ENCODE data around the gene AMACR.

The AMACR gene

GRCh38 chr5:34003941-34004340 lies 3.9 kb downstream of the AMACR start:
- Histone ChIP-seq H3K27me3 (ENCODE audit: insufficient read depth, low read length) (no peaks in the 10 kb centered on the region), H4K20me1 (ENCODE audit: insufficient read depth, low read length) (no peaks in the 10 kb centered on the region), H3K9me3 (ENCODE audit: low read length) (no peaks in the 10 kb centered on the region), H3K79me2 (ENCODE audit: insufficient read depth, low read length) (no peaks in the 10 kb centered on the region), H3K9ac (ENCODE audit: low read length) (no peak overlapping the region), H3F3A (ENCODE audit: insufficient read depth, low read length) (no peaks in the 10 kb centered on the region), H3K4me2 (ENCODE audit: low read length) (no peak overlapping the region), H3K4me3 (ENCODE audit: low read depth, low read length, poor library complexity, severe bottlenecking) (no peak overlapping the region), H3K27ac (ENCODE audit: low read depth, low read length, poor library complexity, severe bottlenecking) (no peak overlapping the region), H3K4me1 (ENCODE audit: insufficient read depth, low read length, severe bottlenecking) (peaks cover 15% of the 10 kb centered on the region), H2AFZ (ENCODE audit: low read length) (no peak overlapping the region), H3K9me2 (ENCODE audit: low read depth, low read length) (no peaks in the 10 kb centered on the region), H3K36me3 (ENCODE audit: insufficient read depth, low read length) (no peaks in the 10 kb centered on the region)
- TF ChIP-seq EZH2 (IDR thresholded peaks at IDR 0.05; ENCODE audit: borderline replicate concordance, low read length), result no peak
- TF ChIP-seq CTCF (IDR thresholded peaks at IDR 0.05; ENCODE audit: low read length), result no peak

- no peak overlapping the region for H3K27ac ChIP-seq (ENCODE audit: low read depth, low read length, poor library complexity, severe bottlenecking)
- no peaks in the 10 kb centered on the region for H3K27me3 ChIP-seq (ENCODE audit: insufficient read depth, low read length)
- no peaks in the 10 kb centered on the region for H4K20me1 ChIP-seq (ENCODE audit: insufficient read depth, low read length)
- H2AFZ ChIP-seq (ENCODE audit: low read length), result no peak overlapping the region
- H3K4me2 ChIP-seq (ENCODE audit: low read length), result no peak overlapping the region
- no peak overlapping the region for H3K9ac ChIP-seq (ENCODE audit: low read length)
- no peaks in the 10 kb centered on the region for H3K9me3 ChIP-seq (ENCODE audit: low read length)
- H3K4me1 ChIP-seq (ENCODE audit: insufficient read depth, low read length, severe bottlenecking), result peaks cover 9% of the 10 kb centered on the region
- no peaks in the 10 kb centered on the region for H3K36me3 ChIP-seq (ENCODE audit: insufficient read depth, low read length)
- TF ChIP-seq CTCF (IDR thresholded peaks at IDR 0.05; ENCODE audit: low read length), result no peak
- TF ChIP-seq EZH2 (IDR thresholded peaks at IDR 0.05; ENCODE audit: borderline replicate concordance, low read length), result no peak
- H3K9me2 ChIP-seq (ENCODE audit: low read depth, low read length), result no peaks in the 10 kb centered on the region
- H3K4me3 ChIP-seq (ENCODE audit: low read depth, low read length, poor library complexity, severe bottlenecking), result no peak overlapping the region
- no peaks in the 10 kb centered on the region for H3F3A ChIP-seq (ENCODE audit: insufficient read depth, low read length)
- no peaks in the 10 kb centered on the region for H3K79me2 ChIP-seq (ENCODE audit: insufficient read depth, low read length)
Measured at GRCh38 chr5:34002629-34003328, 5.1 kb downstream of the AMACR start.

GRCh38 chr5:34001241-34001841 lies 6.5 kb downstream of the AMACR start:
- Histone ChIP-seq H2AFZ (ENCODE audit: low read length) (no peak overlapping the region), H3K9me3 (ENCODE audit: low read length) (no peaks in the 10 kb centered on the region), H3F3A (ENCODE audit: insufficient read depth, low read length) (no peaks in the 10 kb centered on the region), H3K27me3 (ENCODE audit: insufficient read depth, low read length) (no peaks in the 10 kb centered on the region), H3K4me3 (ENCODE audit: low read depth, low read length, poor library complexity, severe bottlenecking) (no peak overlapping the region), H3K9me2 (ENCODE audit: low read depth, low read length) (no peaks in the 10 kb centered on the region), H3K36me3 (ENCODE audit: insufficient read depth, low read length) (no peaks in the 10 kb centered on the region), H3K4me1 (ENCODE audit: insufficient read depth, low read length, severe bottlenecking) (no peaks in the 10 kb centered on the region), H3K27ac (ENCODE audit: low read depth, low read length, poor library complexity, severe bottlenecking) (no peak overlapping the region), H3K79me2 (ENCODE audit: insufficient read depth, low read length) (no peaks in the 10 kb centered on the region), H3K4me2 (ENCODE audit: low read length) (no peak overlapping the region), H3K9ac (ENCODE audit: low read length) (no peak overlapping the region), H4K20me1 (ENCODE audit: insufficient read depth, low read length) (no peaks in the 10 kb centered on the region)
- TF ChIP-seq EZH2 (IDR thresholded peaks at IDR 0.05; ENCODE audit: borderline replicate concordance, low read length), result no peak
- no peak for TF ChIP-seq CTCF (IDR thresholded peaks at IDR 0.05; ENCODE audit: low read length)

Data from OCI-LY1 (cell line).